ENCODE measurements around the gene IFI27.
"Not testable (repeated sequence)": the region's sequence is repeated elsewhere in the genome, so short reads cannot be mapped to it uniquely, and the experiment has no call there.

The IFI27 gene

DNA sequence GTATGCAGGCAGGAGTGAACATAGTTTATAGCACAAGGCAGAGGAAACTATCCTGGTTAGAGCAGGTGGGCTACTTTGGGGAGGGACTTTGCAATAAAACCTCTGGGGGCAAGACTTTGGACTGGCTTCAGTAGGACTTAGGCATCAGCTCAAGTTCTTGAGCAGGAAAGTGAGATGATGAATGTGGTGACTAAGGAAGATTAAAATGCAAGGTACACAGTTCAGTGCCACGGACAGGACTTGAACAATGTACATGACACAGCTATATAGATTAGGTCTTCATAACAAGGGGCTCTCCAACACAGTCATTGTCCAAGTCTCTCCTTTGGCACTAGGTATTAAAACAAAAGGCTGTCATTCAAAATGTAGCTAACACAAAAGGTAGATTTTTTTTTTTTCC is 42.1 kb downstream of the IFI27 start:
- DNase-seq (ENCODE audit: low read depth, low spot score) = no peak

DNA sequence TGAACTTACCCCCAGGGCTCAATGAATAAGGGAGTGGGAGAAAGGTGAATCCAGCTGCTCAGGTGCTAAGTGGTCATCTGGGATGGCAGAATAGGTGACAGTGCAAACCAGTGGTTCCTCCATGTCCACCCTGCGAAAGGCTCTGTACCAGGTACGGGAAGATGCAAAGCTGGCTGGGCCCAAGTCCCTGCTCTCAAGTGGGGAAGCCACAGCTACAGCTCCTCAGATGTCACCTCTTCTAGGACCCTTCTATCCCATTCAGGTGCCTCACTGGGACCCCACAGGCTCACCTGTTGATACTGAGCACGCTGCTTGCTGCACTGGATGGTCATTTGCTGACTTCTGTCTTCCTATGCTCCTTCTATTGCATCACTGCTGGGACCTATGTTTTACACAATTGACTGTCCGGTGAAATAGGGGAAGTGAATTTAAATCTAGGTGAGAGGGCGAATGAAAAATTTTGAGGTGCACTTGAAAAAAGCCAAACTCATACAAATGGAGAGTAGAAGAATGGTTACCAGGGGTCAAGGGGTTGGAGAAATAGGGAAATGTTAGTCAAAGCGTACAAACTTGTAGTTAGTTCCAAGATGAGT is 43.3 kb downstream of the IFI27 start:
- DNase-seq (ENCODE audit: low read depth, low spot score) = no peak

DNA sequence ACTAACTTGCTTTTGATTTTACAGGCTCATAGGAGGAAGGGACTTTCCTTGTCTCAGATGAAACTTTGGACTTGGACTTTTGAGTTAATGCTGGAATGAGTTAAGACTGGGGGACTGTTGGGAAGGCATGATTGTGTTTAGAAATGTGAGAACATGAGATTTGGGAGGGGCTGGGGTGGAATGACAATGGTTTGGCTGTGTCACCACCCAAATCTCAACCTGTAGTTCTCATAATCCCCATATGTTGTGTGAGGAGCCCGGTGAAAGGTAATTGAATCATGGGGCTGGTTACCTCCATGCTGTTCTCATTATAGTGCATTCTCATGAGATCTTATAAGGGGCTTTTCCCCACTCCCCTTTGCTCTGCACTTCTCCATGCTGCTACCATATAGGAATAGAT is 45.6 kb downstream of the IFI27 start:
- DNase-seq (ENCODE audit: low read depth, low spot score) = not testable (repeated sequence)

DNA sequence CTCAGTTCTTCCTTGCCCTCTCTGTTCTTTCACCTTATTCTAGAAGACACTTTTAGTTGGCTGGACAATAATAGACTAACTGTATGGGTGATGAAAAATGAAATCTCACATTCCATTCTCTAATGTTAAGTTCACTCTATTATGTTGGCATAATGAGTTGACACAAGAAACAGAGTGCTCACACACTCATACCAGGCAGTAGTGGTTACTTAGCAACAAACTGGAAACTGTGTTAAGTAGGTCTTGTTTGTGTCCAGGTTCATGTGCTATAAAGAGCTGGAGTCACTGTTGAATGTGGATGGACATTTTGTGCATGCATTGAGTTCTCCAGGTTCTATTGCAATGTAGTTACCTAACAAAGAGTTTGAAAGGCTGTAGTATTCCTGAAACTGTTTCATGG is 46.7 kb downstream of the IFI27 start:
- no peak for DNase-seq (ENCODE audit: low read depth, low spot score)

DNA sequence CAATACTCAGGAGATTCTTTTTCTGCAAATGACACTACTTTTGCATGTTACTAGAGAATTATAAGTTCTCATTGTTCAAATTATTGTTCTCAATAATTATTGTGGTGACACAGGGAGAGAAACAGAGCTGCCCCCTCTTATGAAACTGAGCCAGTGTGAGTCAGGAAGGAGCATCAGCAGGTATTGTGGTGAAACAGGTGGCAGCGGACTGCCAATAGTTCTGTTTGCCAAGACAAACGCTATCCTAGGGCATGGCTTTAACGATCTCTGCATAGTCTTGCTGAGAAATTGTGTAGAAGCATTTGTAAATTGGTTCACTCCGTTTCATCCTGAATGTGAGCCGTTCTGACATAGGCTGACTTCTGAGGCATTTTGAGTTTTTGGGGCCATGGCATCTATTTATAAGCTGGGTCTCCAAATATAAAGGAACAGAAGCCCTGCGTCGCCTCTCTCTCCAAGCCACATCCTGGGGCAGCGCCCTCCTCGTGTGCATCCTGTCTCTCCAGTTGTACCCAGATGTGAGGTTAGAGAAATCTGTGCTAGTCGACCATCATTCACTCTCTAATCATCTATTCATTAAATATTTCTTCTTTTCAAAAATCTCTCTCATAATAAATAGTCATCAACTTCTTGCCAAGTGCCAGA is 47.8 kb downstream of the IFI27 start:
- DNase-seq (ENCODE audit: low read depth, low spot score) = no peak

DNA sequence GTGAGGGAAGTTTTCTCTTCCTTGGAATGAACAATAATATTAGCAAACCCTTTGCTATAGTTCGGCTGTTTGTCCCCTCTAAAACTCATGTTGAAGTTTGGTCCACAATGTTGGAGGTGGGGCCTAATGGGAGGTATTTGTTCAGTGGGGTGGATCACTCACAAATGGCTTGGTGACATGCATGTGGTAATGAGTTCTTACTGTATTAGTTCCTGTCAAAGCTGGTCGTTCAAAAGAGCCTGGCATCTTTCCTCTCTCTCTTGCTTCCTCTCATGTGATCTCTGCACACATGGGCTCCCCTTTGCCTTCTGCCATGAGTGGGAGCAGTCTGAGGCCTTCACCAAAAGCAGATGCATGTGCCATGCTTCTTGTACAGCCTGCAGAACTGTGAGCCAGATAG is 50.5 kb downstream of the IFI27 start:
- DNase-seq (ENCODE audit: low read depth, low spot score) = no peak

DNA sequence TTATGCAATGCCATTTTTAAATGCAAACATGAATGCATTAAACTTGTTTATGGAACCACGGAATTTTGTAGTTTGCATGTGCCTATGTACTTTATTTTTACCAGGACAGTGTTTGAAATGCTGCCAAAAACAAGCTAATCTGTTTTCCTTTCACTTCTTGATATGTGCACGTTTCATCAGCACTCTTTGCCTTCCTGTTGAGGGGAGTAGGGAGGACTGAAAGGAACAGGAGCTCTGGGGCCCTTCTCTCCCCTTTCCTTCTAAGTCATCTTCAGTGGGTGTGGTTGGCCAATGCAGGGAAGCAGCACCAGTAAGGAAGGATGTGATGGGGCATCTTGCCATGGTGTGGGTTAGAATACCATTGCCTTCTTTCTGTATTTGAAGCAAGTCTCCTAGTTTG is 51.4 kb downstream of the IFI27 start:
- no peak for DNase-seq (ENCODE audit: low read depth, low spot score)

DNA sequence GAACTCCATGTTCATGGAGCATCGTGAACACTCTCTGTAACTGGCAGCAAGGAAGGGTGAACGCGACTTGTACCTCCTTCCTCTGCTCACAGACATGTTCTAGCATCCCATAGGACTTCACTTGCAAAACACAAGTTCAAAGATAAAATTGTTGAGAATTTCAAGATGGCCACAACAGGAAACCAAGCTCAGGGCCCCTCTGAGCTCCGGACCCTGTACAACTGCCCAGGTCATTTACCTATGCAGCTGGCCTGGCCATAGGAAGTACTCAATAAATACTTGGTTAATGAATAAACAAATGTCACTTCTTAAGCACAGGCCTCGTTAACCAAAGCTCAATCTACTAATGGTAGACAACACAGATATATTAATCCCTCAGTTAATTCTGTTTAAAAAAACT is 51.9 kb downstream of the IFI27 start:
- no peak for DNase-seq (ENCODE audit: low read depth, low spot score)

DNA sequence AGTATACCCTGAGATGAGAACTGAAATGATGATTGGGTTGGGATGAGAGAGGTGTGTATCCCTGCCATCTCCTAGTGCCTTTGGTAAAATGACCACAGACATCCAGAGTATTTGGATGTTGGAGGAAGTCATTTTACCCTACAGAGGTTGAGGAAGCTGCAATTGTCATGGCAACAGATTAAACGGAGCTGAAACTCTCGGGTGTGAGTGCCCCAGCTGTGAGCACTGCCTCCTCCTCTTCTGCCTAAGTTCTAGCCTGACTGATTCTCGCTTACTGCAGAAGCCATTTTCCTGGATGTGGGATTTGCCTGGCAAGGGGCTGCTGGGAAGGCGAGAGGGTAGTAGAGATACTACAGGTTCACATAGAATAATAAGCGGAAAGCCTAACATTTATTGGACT is 53.3 kb downstream of the IFI27 start:
- no peak for DNase-seq (ENCODE audit: low read depth, low spot score)

DNA sequence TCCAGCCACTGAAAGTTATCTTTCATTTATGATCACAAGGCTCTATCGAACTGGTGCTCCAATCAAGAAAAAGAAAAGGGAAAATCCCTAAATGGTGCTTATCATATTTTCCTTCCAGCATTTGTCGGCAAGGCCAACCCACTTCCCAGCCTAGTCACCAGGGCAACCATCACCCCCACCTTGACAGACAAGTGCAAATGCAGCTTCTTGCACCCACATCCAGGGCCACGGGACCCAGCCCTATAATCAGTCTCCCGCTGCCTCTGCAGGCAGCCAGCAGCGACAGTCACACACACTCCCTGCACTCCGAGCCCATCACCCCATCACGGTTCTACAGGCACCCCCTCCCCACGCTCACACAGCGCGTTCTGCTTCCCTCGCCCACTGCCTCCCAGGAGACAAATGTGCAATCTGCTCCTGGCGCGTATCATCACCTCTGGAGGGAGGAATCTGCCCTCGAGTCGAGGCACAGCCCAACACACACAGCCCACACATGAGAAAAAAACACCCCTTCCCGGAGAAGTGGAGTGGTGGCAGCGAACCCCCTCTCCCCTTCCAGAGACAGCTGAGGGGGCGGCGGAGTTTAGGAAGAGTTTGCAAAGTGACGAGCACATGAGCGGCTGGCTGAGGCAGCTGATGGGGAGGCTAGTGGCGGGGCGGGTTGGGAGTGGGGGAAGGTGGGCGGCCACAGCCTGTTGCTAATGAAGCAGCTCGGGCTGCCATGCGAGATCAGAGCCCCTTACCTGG is 54.3 kb downstream of the IFI27 start:
- DNase-seq (ENCODE audit: low read depth, low spot score) = no peak

DNA sequence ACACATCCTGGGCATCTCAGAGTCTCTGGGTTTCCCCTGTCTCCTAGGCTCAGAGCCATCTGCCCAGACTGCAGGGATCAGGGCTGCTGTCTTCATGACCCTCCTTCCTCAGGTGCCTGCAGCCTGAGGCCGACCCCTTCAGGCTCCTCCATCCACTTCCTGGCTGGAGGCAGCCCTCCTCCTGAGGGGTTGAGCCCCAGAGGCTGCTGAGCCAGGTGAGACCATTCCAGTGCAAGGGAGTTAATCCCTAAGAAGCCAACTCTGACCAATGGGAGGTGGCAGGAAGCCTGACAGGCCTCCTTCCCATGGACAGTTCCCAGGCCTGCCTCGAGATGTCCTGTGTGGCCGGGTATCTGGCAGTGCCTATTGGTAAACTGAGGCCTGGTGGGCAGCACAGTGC is 55.2 kb downstream of the IFI27 start:
- DNase-seq (ENCODE audit: low read depth, low spot score) = no peak
